HG03175 (cell line): Measurements from ENCODE around the gene CENPX.

Experiments used
- ATAC-seq: cut with Tn5 transposase; IDR thresholded peaks from one replicate; pipeline ENCODE4 v1.9.1; 2021; ENCODE audit warnings: mild to moderate bottlenecking, moderate library complexity; ENCODE audit not compliant: unreplicated experiment

CENPX gene

GRCh38 chr17:81999587-81999975, 23.1 kb downstream of the CENPX start:
- no peak for ATAC-seq

GRCh38 chr17:81998691-81999438, 23.8 kb downstream of the CENPX start:
- ATAC-seq, result no peak

GRCh38 chr17:81998212-81998611, 24.5 kb downstream of the CENPX start:
- ATAC-seq, result no peak

- no peak for ATAC-seq
Measured at GRCh38 chr17:81996757-81997441, 25.8 kb downstream of the CENPX start.

- no peak for ATAC-seq
Measured at GRCh38 chr17:81996232-81996756, 26.4 kb downstream of the CENPX start.

GRCh38 chr17:81995463-81996231, 27.0 kb downstream of the CENPX start:
- no peak for ATAC-seq

GRCh38 chr17:81994593-81995462, 27.9 kb downstream of the CENPX start:
- no peak for ATAC-seq

GRCh38 chr17:81993729-81994592, 28.7 kb downstream of the CENPX start:
- ATAC-seq, result no peak

GRCh38 chr17:81992306-81993102, 30.2 kb downstream of the CENPX start:
- no peak for ATAC-seq

- ATAC-seq, result no peak
Measured at GRCh38 chr17:81991684-81992305, 30.9 kb downstream of the CENPX start.

- ATAC-seq, result no peak
Measured at GRCh38 chr17:81990836-81991683, 31.6 kb downstream of the CENPX start.

GRCh38 chr17:81987161-81987770, 35.4 kb downstream of the CENPX start:
- ATAC-seq, result no peak

GRCh38 chr17:81986606-81987005, 36.1 kb downstream of the CENPX start:
- no peak for ATAC-seq

- no peak for ATAC-seq
Measured at GRCh38 chr17:81984773-81985410, 37.8 kb downstream of the CENPX start.

GRCh38 chr17:81983639-81984373, 38.9 kb downstream of the CENPX start:
- ATAC-seq, result no peak
